ENCODE results near the gene MDK.

Gene MDK

GRCh38 chr11:46333394-46333947 lies 48.0 kb upstream of the MDK start:
- peaks cover 14% of the 10 kb centered on the region for H3K27me3 ChIP-seq (ENCODE audit: insufficient read depth, low read length, poor library complexity, severe bottlenecking)
- peak overlapping the region; percentile 92 for H3K4me2 ChIP-seq (ENCODE audit: low read depth, low read length, poor library complexity, severe bottlenecking)
- peaks cover 41% of the 10 kb centered on the region for H3K4me1 ChIP-seq (ENCODE audit: insufficient read depth, low read length, poor library complexity, severe bottlenecking)
- H3K4me3 ChIP-seq (ENCODE audit: low read length, poor library complexity, severe bottlenecking): peak overlapping the region; percentile 68
- H3K9me2 ChIP-seq (replicated peaks; ENCODE audit: low read depth, low read length): no peaks in the 10 kb centered on the region
- H3K9me3 ChIP-seq (ENCODE audit: insufficient read depth, low read depth, low read length): no peaks in the 10 kb centered on the region
- no peaks in the 10 kb centered on the region for H4K20me1 ChIP-seq (ENCODE audit: insufficient read depth, low read length, poor library complexity, severe bottlenecking)
- H3K79me2 ChIP-seq (ENCODE audit: insufficient read depth, low read length): no peaks in the 10 kb centered on the region
- H3K9ac ChIP-seq (ENCODE audit: low read depth, low read length, poor library complexity, severe bottlenecking): no peak overlapping the region
- H3K36me3 ChIP-seq (ENCODE audit: insufficient read depth, low read length): no peaks in the 10 kb centered on the region
- TF ChIP-seq EZH2phosphoT487 (IDR thresholded peaks at IDR 0.05; ENCODE audit: borderline replicate concordance): no peak
- no peak for TF ChIP-seq CTCF (conservative IDR thresholded peaks at IDR 0.05; ENCODE audit: low read length)
- peaks cover 8% of the 10 kb centered on the region for H3F3A ChIP-seq (ENCODE audit: low read depth)
- no peak overlapping the region for H2AFZ ChIP-seq (ENCODE audit: low read length)

- H3K4me2 ChIP-seq (ENCODE audit: low read depth, low read length, poor library complexity, severe bottlenecking): peak overlapping the region; percentile 92
- no peak overlapping the region for H2AFZ ChIP-seq (ENCODE audit: low read length)
- H4K20me1 ChIP-seq (ENCODE audit: insufficient read depth, low read length, poor library complexity, severe bottlenecking): no peaks in the 10 kb centered on the region
- H3K79me2 ChIP-seq (ENCODE audit: insufficient read depth, low read length): no peaks in the 10 kb centered on the region
- H3K9me3 ChIP-seq (ENCODE audit: insufficient read depth, low read depth, low read length): no peaks in the 10 kb centered on the region
- no peaks in the 10 kb centered on the region for H3K36me3 ChIP-seq (ENCODE audit: insufficient read depth, low read length)
- H3K9ac ChIP-seq (ENCODE audit: low read depth, low read length, poor library complexity, severe bottlenecking): no peak overlapping the region
- TF ChIP-seq CTCF (conservative IDR thresholded peaks at IDR 0.05; ENCODE audit: low read length) (no peak), EZH2phosphoT487 (IDR thresholded peaks at IDR 0.05; ENCODE audit: borderline replicate concordance) (no peak)
- peaks cover 48% of the 10 kb centered on the region for H3K4me1 ChIP-seq (ENCODE audit: insufficient read depth, low read length, poor library complexity, severe bottlenecking)
- no peaks in the 10 kb centered on the region for H3K9me2 ChIP-seq (replicated peaks; ENCODE audit: low read depth, low read length)
- peaks cover 14% of the 10 kb centered on the region for H3K27me3 ChIP-seq (ENCODE audit: insufficient read depth, low read length, poor library complexity, severe bottlenecking)
- H3F3A ChIP-seq (ENCODE audit: low read depth): peaks cover 8% of the 10 kb centered on the region
- H3K4me3 ChIP-seq (ENCODE audit: low read length, poor library complexity, severe bottlenecking): no peak overlapping the region
Observed at GRCh38 chr11:46334211-46334610, 47.3 kb upstream of the MDK start.

GRCh38 chr11:46335271-46335670 lies 46.2 kb upstream of the MDK start:
- Histone ChIP-seq H3K27me3 (ENCODE audit: insufficient read depth, low read length, poor library complexity, severe bottlenecking) (peaks cover 14% of the 10 kb centered on the region), H3K9ac (ENCODE audit: low read depth, low read length, poor library complexity, severe bottlenecking) (no peak overlapping the region), H3K9me2 (replicated peaks; ENCODE audit: low read depth, low read length) (no peaks in the 10 kb centered on the region), H3K9me3 (ENCODE audit: insufficient read depth, low read depth, low read length) (no peaks in the 10 kb centered on the region), H3K36me3 (ENCODE audit: insufficient read depth, low read length) (no peaks in the 10 kb centered on the region), H4K20me1 (ENCODE audit: insufficient read depth, low read length, poor library complexity, severe bottlenecking) (no peaks in the 10 kb centered on the region), H2AFZ (ENCODE audit: low read length) (no peak overlapping the region), H3K4me2 (ENCODE audit: low read depth, low read length, poor library complexity, severe bottlenecking) (no peak overlapping the region), H3K4me3 (ENCODE audit: low read length, poor library complexity, severe bottlenecking) (no peak overlapping the region), H3K79me2 (ENCODE audit: insufficient read depth, low read length) (no peaks in the 10 kb centered on the region), H3F3A (ENCODE audit: low read depth) (peaks cover 5% of the 10 kb centered on the region), H3K4me1 (ENCODE audit: insufficient read depth, low read length, poor library complexity, severe bottlenecking) (peaks cover 48% of the 10 kb centered on the region)
- no peak for TF ChIP-seq EZH2phosphoT487 (IDR thresholded peaks at IDR 0.05; ENCODE audit: borderline replicate concordance)
- TF ChIP-seq CTCF (conservative IDR thresholded peaks at IDR 0.05; ENCODE audit: low read length): no peak
